Endothelial cell of umbilical vein (primary cell): ENCODE data around the gene AKR7A3. TPM values are rescaled to one million over a fixed set of nuclear protein-coding genes. Genes with fewer than 3 reads are reported as not detected.

Experiments used
- BruUV-seq: library from RNA; stranded (reverse); fragments of 400-500 nt; replicated peaks from 2 replicates; lab custom pipeline; 2021; lab: Mats Ljungman, UMichigan
- CTCF ChIA-PET: fragments of 300-600, 350-600 bp; sonication (Branson Sonifier 250); formaldehyde crosslinking; loops from one replicate; lab custom pipeline; 2021; ENCODE audit warnings: antibody characterized with exemption, inconsistent platforms; lab: Charles Lee
- POLR2A ChIA-PET: fragments of 300-600, 350-600 bp; sonication (Branson Sonifier 250); formaldehyde crosslinking; loops from one replicate; lab custom pipeline; 2021; ENCODE audit warnings: antibody characterized with exemption, inconsistent platforms; lab: Charles Lee
- DNase-seq: peaks from one replicate; pipeline ENCODE4 v3.0.0-alpha.2; 2011; ENCODE audit warnings: low read depth, low spot score
- FAIRE-seq: peaks from 2 replicates; lab custom pipeline; 2011; peaks lifted over from hg19 to GRCh38; lab: Jason Lieb, UNC
- H2AFZ ChIP-seq: 2 replicates; pipeline ENCODE4 v1.6.0; 2012; ENCODE audit warnings: low read depth, low read length, control low read depth, inconsistent platforms
- H3K27ac ChIP-seq: 2 replicates; pipeline ENCODE4 v1.5.1; 2011; ENCODE audit warnings: low read depth, mild to moderate bottlenecking, control low read depth, low read length, moderate library complexity; ENCODE audit not compliant: insufficient read depth
- H3K27me3 ChIP-seq, 2 experiments: 2 replicates each; pipeline versions ENCODE4 v1.6.0 to v1.6.1; 2011; ENCODE audit warnings: low read length in 2 of 2, mixed read lengths in 1 of 2; ENCODE audit not compliant: control insufficient read depth in 2 of 2, insufficient read depth in 2 of 2
- H3K36me3 ChIP-seq, 2 experiments: 2 replicates in 1 of 2; 3 replicates in 1 of 2; pipeline ENCODE4 v1.5.1; 2011; ENCODE audit warnings: low read length in 2 of 2, mild to moderate bottlenecking in 1 of 2, moderate library complexity in 1 of 2; ENCODE audit not compliant: control insufficient read depth in 2 of 2, insufficient read depth in 2 of 2; ENCODE audit errors: extremely low read depth in 1 of 2
- H3K4me1 ChIP-seq: 3 replicates; pipeline ENCODE4 v1.5.1; 2011; ENCODE audit warnings: mild to moderate bottlenecking, low read length; ENCODE audit not compliant: control insufficient read depth, insufficient read depth; ENCODE audit errors: extremely low read depth
- H3K4me2 ChIP-seq: 2 replicates; pipeline ENCODE4 v1.6.1; 2011; ENCODE audit warnings: low read length, control low read depth, mixed read lengths; ENCODE audit not compliant: insufficient read depth
- H3K4me3 ChIP-seq, 3 experiments: fragments of 200-600 bp in 1 of 3; sonication (generic), shearing (Covaris generic) in 1 of 3; replicated peaks in 1 of 3; 2 replicates each; pipeline ENCODE4 v1.5.1; 2011 to 2016; ENCODE audit warnings: control low read depth in 3 of 3, low read length in 3 of 3, mild to moderate bottlenecking in 2 of 3, inconsistent platforms in 1 of 3, low read depth in 1 of 3, moderate library complexity in 1 of 3; ENCODE audit not compliant: insufficient read depth in 1 of 3
- H3K79me2 ChIP-seq: 2 replicates; pipeline ENCODE4 v1.6.0; 2012; ENCODE audit warnings: low read length, inconsistent platforms; ENCODE audit not compliant: control insufficient read depth, insufficient read depth
- H3K9ac ChIP-seq: replicated peaks from 2 replicates; pipeline ENCODE3; 2011; ENCODE audit warnings: low read length, control low read depth; ENCODE audit not compliant: insufficient read depth; ENCODE audit errors: extremely low read depth
- H3K9me1 ChIP-seq: replicated peaks from 3 replicates; pipeline ENCODE4 v1.6.0; 2011; ENCODE audit warnings: mild to moderate bottlenecking, low read length; ENCODE audit not compliant: control insufficient read depth, insufficient read depth; ENCODE audit errors: extremely low read depth
- H3K9me3 ChIP-seq: replicated peaks from 2 replicates; pipeline ENCODE4 v1.5.1; 2012; ENCODE audit warnings: low read length, inconsistent platforms; ENCODE audit not compliant: control insufficient read depth, insufficient read depth
- H4K20me1 ChIP-seq: replicated peaks from 2 replicates; pipeline ENCODE3; 2011; ENCODE audit warnings: mild to moderate bottlenecking, low read length; ENCODE audit not compliant: control insufficient read depth, insufficient read depth; ENCODE audit errors: extremely low read depth
- EZH2 ChIP-seq: IDR thresholded peaks from 2 replicates; pipeline ENCODE4 v1.6.1; 2012; ENCODE audit warnings: borderline replicate concordance, low read depth, mild to moderate bottlenecking, moderate library complexity, low read length, inconsistent platforms; ENCODE audit not compliant: severe bottlenecking
- FOS ChIP-seq: IDR thresholded peaks from 2 replicates; pipeline ENCODE4 v1.6.1; 2011; ENCODE audit warnings: mild to moderate bottlenecking, low read length, moderate library complexity, borderline replicate concordance; ENCODE audit not compliant: insufficient read depth
- GATA2 ChIP-seq: IDR thresholded peaks from 2 replicates; pipeline ENCODE4 v1.7.0; 2011; ENCODE audit warnings: low read depth, mild to moderate bottlenecking, moderate library complexity, mixed read lengths, low read length; ENCODE audit not compliant: insufficient read length, insufficient read depth
- JUN ChIP-seq: IDR thresholded peaks from 2 replicates; pipeline ENCODE4 v1.6.1; 2011; ENCODE audit warnings: borderline replicate concordance, low read depth; ENCODE audit not compliant: insufficient read length, insufficient read depth
- MAX ChIP-seq: IDR thresholded peaks from 2 replicates; pipeline ENCODE4 v1.6.1; 2011; ENCODE audit not compliant: insufficient read depth, insufficient read length
- MYC ChIP-seq: IDR thresholded peaks from one replicate; pipeline ENCODE4 v1.6.1; 2011; ENCODE audit warnings: mild to moderate bottlenecking, low read depth, low read length
- POLR2A ChIP-seq: IDR thresholded peaks from 2 replicates; pipeline ENCODE4 v1.6.1; 2012; ENCODE audit warnings: low read depth, mild to moderate bottlenecking, control low read depth, low read length
- POLR2AphosphoS5 ChIP-seq: IDR thresholded peaks from 2 replicates; pipeline ENCODE4 v1.6.1; 2012; ENCODE audit warnings: low read depth, mild to moderate bottlenecking, control low read depth, low read length, moderate library complexity; ENCODE audit not compliant: insufficient read depth
- dilution Hi-C: fragments of 300-500 bp; cut with MboI; formaldehyde crosslinking; loops from one replicate; pipeline ENCODE4 v1.15.0; 2019; ENCODE audit warnings: low sequenced_read_pairs; ENCODE audit not compliant: extremely low pct_ligation_motif_present
- intact Hi-C: fragments of 100-400 bp; cut with micrococcal nuclease; formaldehyde crosslinking; loops from one replicate; pipeline ENCODE4 v1.10.0; 2022
- polyA plus RNA-seq, 4 experiments: library from polyadenylated mRNA; depleted of rRNA in 3 of 4; stranded (reverse) in 3 of 4; unstranded in 1 of 4; fragments of >200 nt; gene quantifications; 2 replicates each; pipeline versions ENCODE4 v1.2.1 to v1.2.3, GENCODE V29; 2011 to 2012; ENCODE audit warnings: missing spikeins in 1 of 4
- total RNA-seq: library from RNA; stranded (reverse); gene quantifications from 2 replicates; pipeline ENCODE4 v1.2.3, GENCODE V29; 2021
- TF ChIP-seq, protein P1 (sequence below), 2 donors: IDR thresholded peaks; 1 replicate in 1 of 2; 2 replicates in 1 of 2; pipeline ENCODE4 v1.5.1; 2011; ENCODE audit warnings: low read length in 2 of 2, mild to moderate bottlenecking in 2 of 2, moderate library complexity in 2 of 2, control low read depth in 1 of 2, inconsistent platforms in 1 of 2, low read depth in 1 of 2; ENCODE audit not compliant: insufficient read depth in 1 of 2; ENCODE audit errors: extremely low read depth in 1 of 2

AKR7A3 gene
- total and polyA plus RNA-seq, 2 donors (not counting 3 experiments of a cell fraction or from before 2014, with no cell fraction given): 0.49 to 0.50 TPM

GRCh38 chr1:19315378-19316198, 27.0 kb upstream of the AKR7A3 start:
- BruUV-seq: no TSS peak
- peak overlapping the region; percentile 53 for H3K27ac ChIP-seq
- intact Hi-C loops (no loop called here), dilution Hi-C loops (no loop called here)
- H3K79me2 ChIP-seq: peaks cover 12% of the 10 kb centered on the region
- TF ChIP-seq MAX: no peak
- peak; percentile 44 for TF ChIP-seq FOS
- H3K9me3 ChIP-seq: no peaks in the 10 kb centered on the region
- H3K4me1 ChIP-seq: peaks cover 21% of the 10 kb centered on the region
- no peak overlapping the region for H2AFZ ChIP-seq
- DNase-seq (peak; percentile 47), FAIRE-seq (peak; percentile 92)
- ChIA-PET CTCF (interaction anchor here (1.0 to 1.2 kb wide), 3 partner anchors 29 to 389 kb away, joined by 3 to 4 read pairs (median 4); no protein-coding TSS in a partner anchor), POLR2A (interaction anchor here (0.5 to 0.6 kb wide), 2 partner anchors 52 to 404 kb away, joined by 3 read pairs; no protein-coding TSS in a partner anchor)
- H3K27me3 ChIP-seq: no peaks in the 10 kb centered on the region
- no peaks in the 10 kb centered on the region for H4K20me1 ChIP-seq
- no peaks in the 10 kb centered on the region for H3K9me1 ChIP-seq
- peak overlapping the region; percentile 13 for H3K4me2 ChIP-seq
- H3K36me3 ChIP-seq: peaks cover 0 to 2% of the 10 kb centered on the region in 2 experiments
- H3K4me3 ChIP-seq: no peak overlapping the region
- H3K9ac ChIP-seq: no peak overlapping the region

DNA sequence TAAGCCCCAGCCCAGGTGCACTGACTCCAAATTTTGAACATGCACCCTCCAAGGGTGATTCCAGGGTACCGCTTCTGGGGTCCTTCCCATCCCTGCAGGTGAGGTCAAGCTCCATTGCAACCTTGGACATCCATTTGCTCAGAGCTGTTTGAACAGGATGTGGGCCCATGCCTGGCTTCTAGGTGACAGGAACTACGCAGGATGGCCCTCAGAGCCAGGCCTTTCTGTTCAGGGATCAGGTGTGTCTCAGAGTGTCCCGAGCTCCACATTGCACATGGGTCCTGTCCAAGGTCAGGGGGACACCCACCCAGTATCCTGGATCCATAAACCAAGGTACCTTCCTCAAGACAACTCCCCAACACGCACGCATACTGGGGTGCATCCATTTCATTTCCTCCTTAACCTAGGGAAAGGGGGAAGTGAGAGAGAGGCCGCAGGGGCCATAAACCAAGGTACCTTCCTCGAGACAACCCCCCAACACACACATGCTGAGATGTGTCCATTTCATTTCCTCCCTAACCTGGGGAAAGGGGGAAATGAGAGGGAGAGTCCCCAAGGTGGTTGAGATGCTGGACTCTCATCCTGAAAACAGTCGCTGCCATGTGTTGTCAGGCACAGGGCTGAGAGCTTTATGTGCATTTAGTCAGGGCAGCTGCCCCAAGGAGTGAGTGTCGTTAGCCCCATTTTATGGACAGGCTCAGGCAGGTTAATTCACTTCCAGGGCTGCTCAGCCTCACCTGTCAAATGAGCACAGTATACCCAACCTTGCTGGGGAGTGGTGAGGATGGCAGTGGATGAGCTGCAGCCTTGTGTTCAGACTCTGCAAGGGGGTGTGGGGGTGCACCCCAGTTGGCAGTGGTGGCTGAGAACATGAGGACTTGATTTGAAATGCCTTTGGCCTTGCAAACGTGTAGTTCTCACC, 25.7 kb upstream of the AKR7A3 start:
- Histone ChIP-seq H3K79me2 (peaks cover 12% of the 10 kb centered on the region), H3K4me1 (peaks cover 21% of the 10 kb centered on the region), H3K27ac (no peak overlapping the region), H2AFZ (no peak overlapping the region), H3K9ac (no peak overlapping the region), H3K4me3 (no peak overlapping the region), H3K36me3 (peaks cover 0 to 2% of the 10 kb centered on the region in 2 experiments), H3K9me3 (no peaks in the 10 kb centered on the region), H3K9me1 (no peaks in the 10 kb centered on the region), H4K20me1 (no peaks in the 10 kb centered on the region), H3K27me3 (no peaks in the 10 kb centered on the region), H3K4me2 (no peak overlapping the region)
- POLR2A ChIA-PET: no interaction called here
- no peak for TF ChIP-seq POLR2A
- TF ChIP-seq FOS: no peak
- TF ChIP-seq MYC: no peak
- no peak for TF ChIP-seq GATA2
- no peak for TF ChIP-seq POLR2AphosphoS5
- no peak for TF ChIP-seq EZH2
- no peak for TF ChIP-seq JUN
- TF ChIP-seq, protein P1, sequence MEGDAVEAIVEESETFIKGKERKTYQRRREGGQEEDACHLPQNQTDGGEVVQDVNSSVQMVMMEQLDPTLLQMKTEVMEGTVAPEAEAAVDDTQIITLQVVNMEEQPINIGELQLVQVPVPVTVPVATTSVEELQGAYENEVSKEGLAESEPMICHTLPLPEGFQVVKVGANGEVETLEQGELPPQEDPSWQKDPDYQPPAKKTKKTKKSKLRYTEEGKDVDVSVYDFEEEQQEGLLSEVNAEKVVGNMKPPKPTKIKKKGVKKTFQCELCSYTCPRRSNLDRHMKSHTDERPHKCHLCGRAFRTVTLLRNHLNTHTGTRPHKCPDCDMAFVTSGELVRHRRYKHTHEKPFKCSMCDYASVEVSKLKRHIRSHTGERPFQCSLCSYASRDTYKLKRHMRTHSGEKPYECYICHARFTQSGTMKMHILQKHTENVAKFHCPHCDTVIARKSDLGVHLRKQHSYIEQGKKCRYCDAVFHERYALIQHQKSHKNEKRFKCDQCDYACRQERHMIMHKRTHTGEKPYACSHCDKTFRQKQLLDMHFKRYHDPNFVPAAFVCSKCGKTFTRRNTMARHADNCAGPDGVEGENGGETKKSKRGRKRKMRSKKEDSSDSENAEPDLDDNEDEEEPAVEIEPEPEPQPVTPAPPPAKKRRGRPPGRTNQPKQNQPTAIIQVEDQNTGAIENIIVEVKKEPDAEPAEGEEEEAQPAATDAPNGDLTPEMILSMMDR (IDR thresholded peaks at IDR 0.05; ENCODE audit: extremely low read depth in 1 of 2, insufficient read depth in 1 of 2, low read depth in 1 of 2, low read length in 2 of 2): no peak
- TF ChIP-seq MAX: no peak
- FAIRE-seq (no peak), DNase-seq (no peak)
- dilution Hi-C loops (no loop called here), intact Hi-C loops (loop anchor here (2.0 to 5.0 kb wide), 2 partner anchors 103 to 1173 kb away; partner anchors contain the start of genes CAMK2N1 and UBR4)
- BruUV-seq: no TSS peak
- CTCF ChIA-PET: interaction anchor here (1.2 kb wide), 2 partner anchors 30 to 390 kb away, joined by 3 to 4 read pairs; no protein-coding TSS in a partner anchor
